Esophagus squamous epithelium (tissue), 5 donors: Measurements from ENCODE around the gene IFIH1. TPM values are rescaled to one million over a fixed set of nuclear protein-coding genes. Genes with fewer than 3 reads are reported as not detected.
A peak's percentile ranks its signal among the peaks of the same experiment; 100 is the strongest.

ENCODE experiments used
- DNase-seq: peaks from one replicate; lab custom pipeline; 2025; lab: John Stamatoyannopoulos, UW
- H3K27ac ChIP-seq, 4 donors: fragments of 200-600 bp; sonication (generic); one replicate each; pipeline ENCODE4 v1.5.1; 2016 to 2019; ENCODE audit warnings: mild to moderate bottlenecking in 1 of 4
- H3K27me3 ChIP-seq, 4 donors: fragments of 200-600 bp; sonication (generic); 1 replicate in 3 of 4; 2 replicates in 1 of 4; pipeline versions ENCODE4 v1.5.1 to v1.6.0; 2017 to 2021; ENCODE audit warnings: antibody characterized with exemption in 1 of 4
- H3K36me3 ChIP-seq, 3 donors: fragments of 200-600 bp; sonication (generic); one replicate each; pipeline ENCODE4 v1.5.1; 2016 to 2019
- H3K4me1 ChIP-seq, 3 donors: fragments of 200-600 bp; sonication (generic); one replicate each; pipeline ENCODE4 v1.5.1; 2017 to 2019
- H3K4me3 ChIP-seq, 4 donors: fragments of 200-600 bp; sonication (generic); 1 replicate in 3 of 4; 2 replicates in 1 of 4; pipeline ENCODE4 v1.5.1; 2016 to 2019; ENCODE audit warnings: mild to moderate bottlenecking in 2 of 4, moderate library complexity in 1 of 4
- H3K9me3 ChIP-seq, 3 donors: fragments of 200-600 bp; sonication (generic); one replicate each; pipeline ENCODE4 v1.5.1; 2016 to 2019
- CTCF ChIP-seq, 6 experiments: fragments of 450-650 bp in 4 of 6; fragments of 200-600 bp in 2 of 6; sonication (generic) in 2 of 6; IDR thresholded peaks; one replicate each; pipeline ENCODE4 v1.5.1; 2016 to 2019; ENCODE audit warnings: antibody characterized with exemption in 6 of 6, mild to moderate bottlenecking in 4 of 6, moderate library complexity in 4 of 6
- POLR2A ChIP-seq, 4 donors: fragments of 450-650 bp; IDR thresholded peaks; one replicate each; pipeline ENCODE4 v1.6.1; 2017; ENCODE audit warnings: antibody characterized with exemption in 4 of 4, mild to moderate bottlenecking in 4 of 4, moderate library complexity in 3 of 4
- WGBS, 2 donors: methylation state at CpG; one replicate each; pipeline ENCODE4 v1.1.5; 2018; 5-methylcytosine and 5-hydroxymethylcytosine counted together
- intact Hi-C: fragments of 100-400 bp; cut with DNase I; formaldehyde crosslinking; loops from one replicate; pipeline ENCODE4 v1.15.0; 2022
- total RNA-seq, 4 donors: library from RNA; depleted of rRNA; stranded (reverse); fragments of >200 nt; gene quantifications; one replicate each; pipeline ENCODE4 v1.1.0, GENCODE V29; 2016
- donor health status: DM: yes; HTN: yes; CAD: no.

IFIH1 gene
- total RNA-seq, 4 donors from 2014 or later, result 8.2 to 17.4 (median 10.8) TPM

- no peak for DNase-seq
- 64 to 86% methylated on average over 1 of the region's 1 CpG for WGBS, 2 donors
- Histone ChIP-seq H3K27me3 (no peaks in the 10 kb centered on the region), H3K9me3 (no peaks in the 10 kb centered on the region), H3K27ac (peak overlapping the region in 3 of 4 donors; percentile 16 to 63 (median 54)), H3K4me3 (no peak overlapping the region), H3K4me1 (peaks cover 3 to 20% (median 10%) of the 10 kb centered on the region in 3 donors), H3K36me3 (no peaks in the 10 kb centered on the region)
- intact Hi-C loops, result no loop called here
- TF ChIP-seq CTCF (IDR thresholded peaks at IDR 0.05), result no peak
- TF ChIP-seq POLR2A (IDR thresholded peaks at IDR 0.05), result no peak
Measured at GRCh38 chr2:162245061-162245460, 73.4 kb downstream of the IFIH1 start.

- intact Hi-C loops, result no loop called here
- H3K4me3 ChIP-seq, result no peak overlapping the region
- peak overlapping the region in 3 of 4 donors; percentile 16 to 63 (median 54) for H3K27ac ChIP-seq
- TF ChIP-seq CTCF (IDR thresholded peaks at IDR 0.05), result no peak
- no peak for TF ChIP-seq POLR2A (IDR thresholded peaks at IDR 0.05)
- 15 to 18% methylated on average over 2 of the region's 2 CpGs for WGBS, 2 donors
- no peak for DNase-seq
- peaks cover 3 to 20% (median 10%) of the 10 kb centered on the region in 3 donors for H3K4me1 ChIP-seq
- no peaks in the 10 kb centered on the region for H3K27me3 ChIP-seq
- H3K36me3 ChIP-seq, result no peaks in the 10 kb centered on the region
- H3K9me3 ChIP-seq, result no peaks in the 10 kb centered on the region
Measured at GRCh38 chr2:162244541-162245031, 73.9 kb downstream of the IFIH1 start.

- no peaks in the 10 kb centered on the region for H3K27me3 ChIP-seq
- no peak for DNase-seq
- H3K4me3 ChIP-seq, result peak overlapping the region in 2 of 4 donors; percentile 18 to 47
- H3K36me3 ChIP-seq, result no peaks in the 10 kb centered on the region
- no peaks in the 10 kb centered on the region for H3K9me3 ChIP-seq
- intact Hi-C loops, result no loop called here
- 73 to 80% methylated on average over 1 of the region's 1 CpG for WGBS, 2 donors
- TF ChIP-seq POLR2A (IDR thresholded peaks at IDR 0.05) (no peak), CTCF (IDR thresholded peaks at IDR 0.05) (no peak)
- peak overlapping the region in 2 of 4 donors; percentile 24 to 71 for H3K27ac ChIP-seq
- peaks cover 3 to 20% (median 10%) of the 10 kb centered on the region in 3 donors for H3K4me1 ChIP-seq
Measured at GRCh38 chr2:162243715-162244114, 74.8 kb downstream of the IFIH1 start.

GRCh38 chr2:162243294-162243693, 75.2 kb downstream of the IFIH1 start, which contains the start of gene FAP:
TSS of gene FAP (minus strand) at chr2:162243445. CDS start at chr2:162243327, 118 bp downstream.
- Histone ChIP-seq H3K9me3 (no peaks in the 10 kb centered on the region), H3K27me3 (no peaks in the 10 kb centered on the region), H3K4me1 (peaks cover 3 to 20% (median 10%) of the 10 kb centered on the region in 3 donors), H3K4me3 (peak within 1 kb of the TSS in 3 of 4 donors; percentile 18 to 47 (median 26)), H3K36me3 (no peaks in the 10 kb centered on the region), H3K27ac (peak within 1 kb of the TSS; percentile 12 to 71 (median 44))
- 51 to 58% methylated on average over 6 of the region's 6 CpGs for WGBS, 2 donors
- TF ChIP-seq POLR2A (IDR thresholded peaks at IDR 0.05), result no peak
- no peak for TF ChIP-seq CTCF (IDR thresholded peaks at IDR 0.05)
- intact Hi-C loops, result no loop called here
- DNase-seq, result no peak

GRCh38 chr2:162242586-162243280, 75.8 kb downstream of the IFIH1 start:
- TF ChIP-seq CTCF (IDR thresholded peaks at IDR 0.05) (no peak), POLR2A (IDR thresholded peaks at IDR 0.05) (no peak)
- H3K27me3 ChIP-seq, result no peaks in the 10 kb centered on the region
- intact Hi-C loops, result no loop called here
- no peaks in the 10 kb centered on the region for H3K36me3 ChIP-seq
- DNase-seq, result no peak
- H3K4me1 ChIP-seq, result peaks cover 3 to 20% (median 10%) of the 10 kb centered on the region in 3 donors
- H3K27ac ChIP-seq, result peak overlapping the region; percentile 12 to 71 (median 40)
- no peaks in the 10 kb centered on the region for H3K9me3 ChIP-seq
- H3K4me3 ChIP-seq, result peak overlapping the region in 3 of 4 donors; percentile 18 to 47 (median 26)
- 39 to 52% methylated on average over 5 of the region's 5 CpGs for WGBS, 2 donors
